DMS 273 treated with DMSO at 0.1 percent for 48 hours (cell line): ENCODE results near the gene KDM4B.

Experiments used
- DNase-seq: peaks from one replicate; lab custom pipeline; 2025; lab: John Stamatoyannopoulos, UW

KDM4B gene

GRCh38 chr19:5012688-5013457 lies 44.0 kb downstream of the KDM4B start:
- no peak for DNase-seq

DNA sequence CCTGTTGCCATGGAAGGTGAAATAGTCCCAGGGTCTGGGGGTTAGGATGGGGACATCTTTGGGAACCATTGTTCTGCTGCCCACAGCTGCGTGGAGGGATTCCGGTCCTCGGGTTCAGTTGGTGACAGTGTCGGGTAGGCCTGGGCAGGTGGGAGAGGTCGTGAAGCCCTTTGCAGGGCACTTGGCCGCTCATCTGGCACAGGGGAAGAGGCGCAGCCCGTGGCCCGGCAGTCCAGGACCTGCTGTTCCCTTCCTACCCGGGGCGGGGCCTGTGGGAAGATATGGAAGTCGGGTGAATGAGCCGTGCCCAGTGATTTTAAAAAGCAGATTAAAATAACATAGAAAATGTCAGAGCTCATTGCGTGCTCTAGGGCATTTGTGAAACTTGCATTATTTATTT lies 44.8 kb downstream of the KDM4B start:
- no peak for DNase-seq

DNA sequence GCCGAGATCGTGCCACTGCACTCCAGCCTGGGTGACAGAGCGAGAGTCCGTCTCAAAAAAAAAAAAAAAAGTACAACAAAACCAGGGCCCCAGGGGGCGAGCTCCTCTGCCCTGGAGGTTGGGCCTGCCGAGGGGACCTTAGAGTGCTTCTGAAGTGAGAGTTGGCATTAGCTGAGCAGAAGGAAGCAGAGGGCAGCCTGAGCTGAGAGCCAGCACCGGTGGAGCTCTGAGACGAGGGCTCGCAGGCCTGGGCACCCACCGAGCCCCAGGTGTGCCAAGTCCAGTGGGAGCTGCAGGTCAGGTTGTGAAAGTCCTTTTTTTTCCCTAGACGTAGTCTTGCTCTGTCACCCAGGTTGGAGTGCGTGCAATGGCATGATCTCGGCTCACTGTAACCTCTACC lies 46.0 kb downstream of the KDM4B start:
- no peak for DNase-seq

DNA sequence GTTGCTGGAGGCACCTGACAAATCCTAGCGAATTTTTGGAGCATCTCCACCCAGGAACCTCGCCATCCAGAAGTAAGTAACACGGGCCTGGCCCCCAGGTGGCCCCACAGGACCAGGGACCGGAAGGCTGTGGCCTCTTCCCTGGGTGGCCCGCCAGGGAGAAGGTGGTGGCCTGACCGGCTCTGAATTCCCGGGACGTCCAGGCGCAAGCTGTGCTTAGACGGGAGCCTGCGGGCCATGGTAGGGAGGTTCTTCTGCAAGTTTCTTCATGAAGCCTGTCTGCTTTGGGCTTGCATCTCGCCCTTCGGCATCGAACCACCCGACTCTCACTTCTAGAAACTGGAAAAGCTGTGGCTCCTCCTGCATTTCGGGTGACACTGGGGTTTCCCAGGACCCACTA lies 47.4 kb downstream of the KDM4B start:
- no peak for DNase-seq

- DNase-seq: no peak
Measured at GRCh38 chr19:5016781-5017180, 47.9 kb downstream of the KDM4B start.

DNA sequence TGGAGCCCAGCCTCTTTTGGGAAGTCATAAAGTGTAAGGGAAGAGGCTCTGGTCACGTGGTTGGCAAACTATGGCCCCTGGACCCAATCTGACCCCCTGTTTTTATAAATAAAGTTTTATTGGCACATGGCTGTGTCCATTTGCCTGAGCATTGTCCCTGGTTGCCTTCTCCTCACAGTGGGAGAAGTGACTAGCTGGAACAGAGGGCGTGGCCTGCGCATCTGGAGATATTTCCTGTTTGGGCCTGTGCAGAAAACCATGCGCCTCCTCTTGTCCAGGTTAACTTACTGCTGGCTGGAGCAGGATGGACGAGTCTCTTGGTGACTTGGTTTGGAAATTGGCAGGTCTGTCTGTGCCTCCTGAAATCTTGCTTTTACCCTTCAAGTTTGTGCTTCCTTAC lies 48.3 kb downstream of the KDM4B start:
- no peak for DNase-seq

GRCh38 chr19:5018224-5019015 lies 49.5 kb downstream of the KDM4B start:
- DNase-seq: no peak

GRCh38 chr19:5020368-5020767 lies 51.5 kb downstream of the KDM4B start:
- no peak for DNase-seq

GRCh38 chr19:5021046-5021445 lies 52.1 kb downstream of the KDM4B start:
- no peak for DNase-seq

GRCh38 chr19:5022066-5022860 lies 53.4 kb downstream of the KDM4B start:
- no peak for DNase-seq

DNA sequence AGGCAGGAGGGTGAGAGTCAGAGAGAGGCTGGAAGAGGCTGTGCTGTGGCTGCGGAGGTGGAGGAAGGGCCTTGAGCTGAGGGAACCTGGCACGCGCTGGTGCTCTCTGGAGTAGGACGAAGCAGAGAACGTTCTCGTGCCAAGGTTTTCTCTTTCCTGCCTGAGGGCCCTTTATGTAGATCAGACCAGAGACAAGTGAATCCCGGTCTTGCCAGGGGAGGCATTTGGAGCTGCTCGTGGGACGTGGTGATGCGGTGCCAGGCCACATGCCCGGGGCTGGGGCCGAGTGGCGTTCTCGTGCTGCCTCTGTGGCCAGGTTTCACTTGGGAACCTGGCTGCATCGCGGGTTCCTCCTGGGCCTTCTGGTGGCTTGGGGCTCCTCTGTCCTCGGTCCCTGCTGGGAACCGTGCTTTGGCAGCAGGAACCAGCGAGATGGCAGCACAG lies 54.2 kb downstream of the KDM4B start:
- DNase-seq: no peak

- no peak for DNase-seq
Measured at GRCh38 chr19:5024282-5024681, 55.4 kb downstream of the KDM4B start.

GRCh38 chr19:5025027-5025426 lies 56.1 kb downstream of the KDM4B start:
- no peak for DNase-seq

- no peak for DNase-seq
Measured at GRCh38 chr19:5026706-5027273, 57.9 kb downstream of the KDM4B start.

GRCh38 chr19:5028229-5028886 lies 59.4 kb downstream of the KDM4B start:
- DNase-seq: no peak

- DNase-seq: peak; percentile 59
Measured at GRCh38 chr19:5029596-5029995, 60.7 kb downstream of the KDM4B start.

DNA sequence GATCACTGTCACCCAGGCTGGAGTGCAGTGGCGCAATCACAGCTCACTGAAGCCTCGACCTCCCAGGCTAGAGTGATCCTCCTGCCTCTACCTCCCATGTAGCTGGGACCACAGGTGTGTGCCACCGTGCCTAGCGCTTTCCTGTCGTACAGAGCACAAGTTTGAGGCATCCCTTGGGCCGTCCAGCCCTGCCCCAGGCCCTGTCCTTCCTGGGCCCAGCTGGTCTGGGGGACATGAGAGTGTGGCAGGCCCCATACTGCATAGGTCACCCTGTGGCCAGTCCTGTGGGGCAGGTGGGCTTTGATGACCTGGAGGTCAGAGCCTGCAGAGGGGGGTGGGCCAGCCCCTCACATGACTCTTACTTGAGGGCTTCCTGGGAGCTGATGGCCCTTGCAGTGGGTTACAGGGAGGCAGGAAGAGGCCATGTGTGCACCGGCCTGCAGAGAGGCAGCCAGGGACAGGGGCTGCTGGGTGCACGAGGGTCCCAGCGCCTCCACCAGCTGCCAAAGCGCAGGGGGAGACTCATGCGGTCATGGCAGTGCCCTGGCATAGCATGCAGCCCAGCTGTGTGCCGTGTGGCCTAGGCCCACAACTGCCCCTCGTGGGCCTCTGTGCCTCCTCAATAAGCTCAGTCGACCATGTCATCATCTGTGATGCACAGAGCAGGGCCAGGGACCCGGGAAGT lies 61.4 kb downstream of the KDM4B start:
- no peak for DNase-seq

GRCh38 chr19:5030822-5031221 lies 61.9 kb downstream of the KDM4B start:
- no peak for DNase-seq

DNA sequence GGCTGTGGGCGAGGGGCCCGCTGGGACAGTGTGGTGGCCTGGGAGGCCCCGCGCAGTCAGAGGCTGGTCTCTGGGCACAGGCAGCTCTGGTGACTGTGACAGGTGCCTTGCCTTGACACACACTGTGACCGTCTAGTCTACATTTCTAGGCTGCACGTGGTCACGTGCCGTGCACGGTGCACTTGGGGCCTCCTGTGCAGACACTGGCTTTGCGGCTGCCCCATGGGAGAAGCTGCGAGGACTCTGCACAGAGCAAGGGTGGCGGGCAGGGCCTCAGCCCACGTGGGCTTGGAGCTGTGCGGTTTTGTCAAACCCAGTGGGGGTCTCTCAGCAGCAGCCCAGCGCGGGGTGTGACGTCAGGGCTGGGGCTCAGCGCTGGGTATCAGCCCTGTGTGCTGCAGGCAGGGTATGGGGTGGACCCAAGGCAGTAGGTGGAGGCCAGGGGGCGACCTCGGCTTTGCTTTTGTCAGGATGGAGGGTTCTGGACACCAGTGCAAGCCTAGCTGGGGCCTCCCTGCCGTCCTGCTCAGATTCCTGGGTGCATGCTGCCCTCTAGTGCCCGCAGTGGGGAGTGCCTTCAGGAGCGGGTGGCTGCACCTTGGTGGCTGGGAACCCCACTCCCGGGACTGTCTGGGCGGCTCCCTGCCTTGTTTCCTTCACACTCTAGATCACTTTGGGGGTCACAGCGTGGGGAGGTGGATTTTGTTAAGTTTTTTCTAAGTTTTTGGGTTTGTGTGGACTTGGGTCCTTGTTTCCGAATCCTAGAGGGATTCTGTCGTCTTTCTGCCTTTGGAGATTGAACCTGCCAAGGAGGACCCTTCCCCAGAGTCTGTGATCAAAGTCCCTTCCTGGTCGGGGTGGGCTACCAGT lies 62.6 kb downstream of the KDM4B start:
- DNase-seq: peak; percentile 45
